ENCODE results near the gene TRAPPC8. TPM values are rescaled to one million over a fixed set of nuclear protein-coding genes. Genes with fewer than 3 reads are reported as not detected.
"Not testable (repeated sequence)": the region's sequence is repeated elsewhere in the genome, so short reads cannot be mapped to it uniquely, and the experiment has no call there.

TRAPPC8 gene
- total RNA-seq, 2 experiments from 2014 or later = 24.4 to 26.3 TPM

DNA sequence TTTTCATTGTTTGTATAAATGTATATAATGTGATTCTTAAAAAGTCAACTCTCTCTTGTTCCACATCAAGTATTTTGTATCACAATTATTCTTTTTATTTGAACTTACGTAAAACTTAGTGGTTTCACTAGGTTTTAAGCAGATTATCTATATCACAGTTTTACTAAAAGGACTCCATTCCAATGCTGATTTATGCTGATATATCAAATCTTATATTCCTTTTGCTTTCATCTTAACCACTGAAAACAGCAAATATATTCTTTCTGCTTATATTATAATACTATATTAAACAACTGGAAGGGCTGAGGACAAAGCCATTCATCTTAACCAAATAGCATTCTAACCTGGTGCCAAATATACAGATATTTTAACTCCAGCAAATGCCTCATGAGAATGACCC is 24.2 kb downstream of the TRAPPC8 start:
- Histone ChIP-seq H3K36me3 (ENCODE audit: insufficient read depth, low read length) (peaks cover 40% of the 10 kb centered on the region), H3K27me3 (ENCODE audit: control insufficient read depth in 1 of 2, insufficient read depth in 2 of 2, low read length in 2 of 2) (no peaks in the 10 kb centered on the region), H3K9me3 (ENCODE audit: control insufficient read depth in 1 of 2, insufficient read depth in 1 of 2, low read length in 2 of 2) (no peaks in the 10 kb centered on the region), H3K4me3 (ENCODE audit: low read length) (no peak overlapping the region), H3K27ac (ENCODE audit: low read depth in 1 of 2, low read length in 2 of 2) (no peak overlapping the region), H3K4me1 (ENCODE audit: insufficient read depth, low read length) (no peaks in the 10 kb centered on the region)
- ChIA-PET CTCF (no interaction called here), POLR2A (no interaction called here)
- ATAC-seq (ENCODE audit: poor library complexity) (no peak), DNase-seq (no peak)
- no peak for TF ChIP-seq CTCF (IDR thresholded peaks at IDR 0.05)
- Mint-ChIP-seq H3K4me1 (ENCODE audit: low read depth) (peaks cover 16% of the 10 kb centered on the region), H3K36me3 (ENCODE audit: low read depth) (peaks cover 72% of the 10 kb centered on the region), H3K27me3 (no peaks in the 10 kb centered on the region), H3K4me3 (no peak overlapping the region), H3K27ac (no peak overlapping the region), H3K9me3 (no peaks in the 10 kb centered on the region)
- intact Hi-C loops (cut with DNase I, micrococcal nuclease) = no loop called here

DNA sequence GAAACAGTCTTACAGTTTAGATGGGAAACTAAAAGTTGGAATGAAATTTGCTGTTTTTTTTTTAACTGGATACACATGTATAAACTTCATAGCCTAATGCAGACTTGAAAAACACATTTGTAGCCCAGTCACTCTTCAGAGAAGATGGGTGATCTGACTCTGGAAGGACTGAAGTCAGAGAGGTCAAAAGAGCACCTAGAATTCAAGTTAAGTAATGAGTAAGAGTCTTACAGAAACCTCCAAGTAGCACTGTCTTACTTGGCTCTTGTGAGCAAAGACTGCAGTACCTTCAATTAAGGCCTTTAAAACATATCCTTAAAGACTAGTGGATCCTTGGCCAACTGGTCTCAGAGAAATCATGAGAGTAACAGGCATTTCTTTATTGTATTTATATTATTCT is 41.9 kb downstream of the TRAPPC8 start:
- H3K9me3 Mint-ChIP-seq = no peaks in the 10 kb centered on the region
- peaks cover 4% of the 10 kb centered on the region for H3K4me1 Mint-ChIP-seq (ENCODE audit: low read depth)
- H3K27me3 ChIP-seq (ENCODE audit: control insufficient read depth in 1 of 2, insufficient read depth in 2 of 2, low read length in 2 of 2) = no peaks in the 10 kb centered on the region
- H3K36me3 Mint-ChIP-seq (ENCODE audit: low read depth) = peaks cover 81% of the 10 kb centered on the region
- DNase-seq (no peak), ATAC-seq (ENCODE audit: poor library complexity) (no peak)
- CTCF ChIA-PET = no interaction called here
- peaks cover 56% of the 10 kb centered on the region for H3K36me3 ChIP-seq (ENCODE audit: insufficient read depth, low read length)
- no peak for TF ChIP-seq CTCF (IDR thresholded peaks at IDR 0.05)
- H3K4me3 Mint-ChIP-seq = no peak overlapping the region
- intact Hi-C loops (cut with DNase I, micrococcal nuclease) = no loop called here
- no peaks in the 10 kb centered on the region for H3K9me3 ChIP-seq (ENCODE audit: control insufficient read depth in 1 of 2, insufficient read depth in 1 of 2, low read length in 2 of 2)
- POLR2A ChIA-PET = no interaction called here
- no peak overlapping the region for H3K27ac Mint-ChIP-seq
- no peak overlapping the region for H3K27ac ChIP-seq (ENCODE audit: low read depth in 1 of 2, low read length in 2 of 2)
- no peaks in the 10 kb centered on the region for H3K4me1 ChIP-seq (ENCODE audit: insufficient read depth, low read length)
- H3K4me3 ChIP-seq (ENCODE audit: low read length) = no peak overlapping the region
- no peaks in the 10 kb centered on the region for H3K27me3 Mint-ChIP-seq

DNA sequence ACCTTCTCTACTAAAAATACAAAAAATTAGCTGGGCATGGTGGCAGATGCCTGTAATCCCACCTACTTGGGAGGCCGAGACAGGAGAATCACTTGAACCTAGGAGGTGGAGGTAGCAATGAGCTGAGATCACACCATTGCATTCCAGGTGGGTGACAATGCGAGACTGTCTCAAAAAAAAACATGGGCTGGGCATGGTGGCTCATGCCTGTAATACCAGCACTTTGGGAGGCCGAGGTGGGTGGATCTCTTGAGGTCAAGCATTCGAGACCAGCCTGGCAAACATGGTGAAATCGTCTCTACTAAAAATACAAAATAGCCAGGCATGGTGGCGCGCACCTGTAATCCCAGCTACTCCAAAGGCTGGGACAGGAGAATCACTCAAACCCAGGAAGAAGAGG is 43.2 kb downstream of the TRAPPC8 start:
- intact Hi-C loops (cut with DNase I, micrococcal nuclease); H3K27me3 ChIP-seq (ENCODE audit: control insufficient read depth in 1 of 2, insufficient read depth in 2 of 2, low read length in 2 of 2); H3K4me3 ChIP-seq (ENCODE audit: low read length); POLR2A ChIA-PET; H3K27me3 Mint-ChIP-seq; H3K27ac Mint-ChIP-seq; DNase-seq; H3K4me1 ChIP-seq (ENCODE audit: insufficient read depth, low read length); H3K9me3 Mint-ChIP-seq; H3K4me1 Mint-ChIP-seq (ENCODE audit: low read depth); H3K27ac ChIP-seq (ENCODE audit: low read depth in 1 of 2, low read length in 2 of 2); H3K4me3 Mint-ChIP-seq; H3K9me3 ChIP-seq (ENCODE audit: control insufficient read depth in 1 of 2, insufficient read depth in 1 of 2, low read length in 2 of 2); CTCF ChIA-PET; ATAC-seq (ENCODE audit: poor library complexity): not testable (repeated sequence)
- peaks cover 81% of the 10 kb centered on the region for H3K36me3 Mint-ChIP-seq (ENCODE audit: low read depth)
- peaks cover 57% of the 10 kb centered on the region for H3K36me3 ChIP-seq (ENCODE audit: insufficient read depth, low read length)

- Mint-ChIP-seq H3K4me1 (ENCODE audit: low read depth) (peaks cover 6% of the 10 kb centered on the region), H3K4me3 (no peak overlapping the region), H3K27ac (no peak overlapping the region), H3K27me3 (no peaks in the 10 kb centered on the region), H3K9me3 (no peaks in the 10 kb centered on the region), H3K36me3 (ENCODE audit: low read depth) (peaks cover 80% of the 10 kb centered on the region)
- Histone ChIP-seq H3K9me3 (ENCODE audit: control insufficient read depth in 1 of 2, insufficient read depth in 1 of 2, low read length in 2 of 2) (no peaks in the 10 kb centered on the region), H3K36me3 (ENCODE audit: insufficient read depth, low read length) (peaks cover 51% of the 10 kb centered on the region), H3K27me3 (ENCODE audit: control insufficient read depth in 1 of 2, insufficient read depth in 2 of 2, low read length in 2 of 2) (no peaks in the 10 kb centered on the region), H3K4me3 (ENCODE audit: low read length) (no peak overlapping the region), H3K4me1 (ENCODE audit: insufficient read depth, low read length) (no peaks in the 10 kb centered on the region), H3K27ac (ENCODE audit: low read depth in 1 of 2, low read length in 2 of 2) (no peak overlapping the region)
- no peak for DNase-seq
- TF ChIP-seq CTCF (IDR thresholded peaks at IDR 0.05) = no peak
- POLR2A ChIA-PET = no interaction called here
- intact Hi-C loops (cut with DNase I, micrococcal nuclease) = no loop called here
- CTCF ChIA-PET = no interaction called here
- no peak for ATAC-seq (ENCODE audit: poor library complexity)
These were observed 50.0 kb downstream of the TRAPPC8 start for GRCh38 chr18:31892936-31893335.

Measured in CD4-positive, alpha-beta T cell (primary cell).